ENCODE data around the gene USP17L17. TPM values are rescaled to one million over a fixed set of nuclear protein-coding genes. Genes with fewer than 3 reads are reported as not detected.
"Not testable (repeated sequence)": the region's sequence is repeated elsewhere in the genome, so short reads cannot be mapped to it uniquely, and the experiment has no call there.

USP17L17 gene, protein sequence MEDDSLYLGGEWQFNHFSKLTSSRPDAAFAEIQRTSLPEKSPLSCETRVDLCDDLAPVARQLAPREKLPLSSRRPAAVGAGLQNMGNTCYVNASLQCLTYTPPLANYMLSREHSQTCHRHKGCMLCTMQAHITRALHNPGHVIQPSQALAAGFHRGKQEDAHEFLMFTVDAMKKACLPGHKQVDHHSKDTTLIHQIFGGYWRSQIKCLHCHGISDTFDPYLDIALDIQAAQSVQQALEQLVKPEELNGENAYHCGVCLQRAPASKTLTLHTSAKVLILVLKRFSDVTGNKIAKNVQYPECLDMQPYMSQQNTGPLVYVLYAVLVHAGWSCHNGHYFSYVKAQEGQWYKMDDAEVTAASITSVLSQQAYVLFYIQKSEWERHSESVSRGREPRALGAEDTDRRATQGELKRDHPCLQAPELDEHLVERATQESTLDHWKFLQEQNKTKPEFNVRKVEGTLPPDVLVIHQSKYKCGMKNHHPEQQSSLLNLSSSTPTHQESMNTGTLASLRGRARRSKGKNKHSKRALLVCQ
- total RNA-seq (2021; ENCODE audit: unreplicated experiment) (not detected), Bru-seq, nascent RNA (not detected), BruChase-seq, experiment 1, labeled RNA remaining after a 6-hour chase (not detected), BruChase-seq, experiment 2, labeled RNA remaining after a 2-hour chase (not detected)
- not detected in 2 replicates for polyA plus RNA-seq (2012)
- long read RNA-seq: 0 reads

DNA sequence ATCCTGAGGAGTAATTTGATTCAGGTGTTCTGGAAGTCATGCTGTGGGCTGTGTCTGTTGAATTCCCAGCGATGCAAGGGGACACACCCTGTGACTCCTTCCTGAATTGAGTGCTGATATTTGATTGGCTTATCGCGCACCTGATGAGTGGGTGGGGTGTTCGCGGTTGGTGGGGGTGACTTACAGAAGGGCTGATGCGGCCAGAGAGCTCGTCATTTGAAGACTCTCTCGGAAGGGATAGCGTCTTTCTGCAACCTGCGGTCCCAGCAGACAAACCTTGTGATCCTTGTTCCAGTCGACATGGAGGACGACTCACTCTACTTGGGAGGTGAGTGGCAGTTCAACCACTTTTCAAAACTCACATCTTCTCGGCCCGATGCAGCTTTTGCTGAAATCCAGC lies at the start of gene USP17L17:
Gene USP17L17 (plus strand): TSS at position 301 of the 400 bp plus-strand sequence. CDS start 0 bp downstream, at position 301.
- H3K9me3 ChIP-seq (ENCODE audit: control insufficient read depth in 1 of 2, insufficient read depth in 1 of 2, low read depth in 1 of 2, low read length in 2 of 2); H4K20me1 ChIP-seq (ENCODE audit: insufficient read depth); H3K27ac ChIP-seq (ENCODE audit: low read depth, low read length); H3K4me1 ChIP-seq (ENCODE audit: control insufficient read depth in 1 of 2, insufficient read depth in 2 of 2, low read length in 2 of 2); CTCF ChIA-PET; H3K9ac ChIP-seq (ENCODE audit: low read length); H3K36me3 ChIP-seq (ENCODE audit: control insufficient read depth in 1 of 2, insufficient read depth in 2 of 2, low read length in 2 of 2); H3K4me3 ChIP-seq (replicated peaks in 1 of 2; ENCODE audit: low read depth in 1 of 2, low read length in 2 of 2); H3K27me3 ChIP-seq (ENCODE audit: insufficient read depth, low read length); H3K4me2 ChIP-seq (ENCODE audit: low read length); intact Hi-C loops (cut with micrococcal nuclease); POLR2A ChIA-PET; RAD21 ChIA-PET (ENCODE audit: low non-redundant PET in 1 of 2, low total read pairs in 2 of 2, uncharacterized antibody in 2 of 2, unreplicated experiment in 2 of 2); DNase-seq (ENCODE audit: low read depth, low spot score); H3K9me2 ChIP-seq (ENCODE audit: insufficient read depth); ATAC-seq; H3K79me2 ChIP-seq (ENCODE audit: insufficient read depth, low read length); BruUV-seq (replicated peaks); H2AFZ ChIP-seq (ENCODE audit: low read depth, low read length, poor library complexity, severe bottlenecking): not testable (repeated sequence)

DNA sequence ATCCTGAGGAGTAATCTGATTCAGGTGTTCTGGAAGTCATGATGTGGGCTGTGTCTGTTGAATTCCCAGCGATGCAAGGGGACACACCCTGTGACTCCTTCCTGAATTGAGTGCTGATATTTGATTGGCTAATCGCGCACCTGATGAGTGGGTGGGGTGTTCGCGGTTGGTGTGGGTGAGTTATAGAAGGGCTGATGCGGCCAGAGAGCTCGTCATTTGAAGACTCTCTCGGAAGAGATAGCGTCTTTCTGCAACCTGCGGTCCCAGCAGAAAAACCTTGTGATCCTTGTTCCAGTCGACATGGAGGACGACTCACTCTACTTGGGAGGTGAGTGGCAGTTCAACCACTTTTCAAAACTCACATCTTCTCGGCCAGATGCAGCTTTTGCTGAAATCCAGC lies 33.3 kb upstream of the USP17L17 start, which contains the start of gene USP17L10:
Gene USP17L10 (plus strand): TSS at position 301 of the 400 bp plus-strand sequence. CDS start 0 bp downstream, at position 301.
- intact Hi-C loops (cut with micrococcal nuclease); POLR2A ChIA-PET; CTCF ChIA-PET: not testable (repeated sequence)

DNA sequence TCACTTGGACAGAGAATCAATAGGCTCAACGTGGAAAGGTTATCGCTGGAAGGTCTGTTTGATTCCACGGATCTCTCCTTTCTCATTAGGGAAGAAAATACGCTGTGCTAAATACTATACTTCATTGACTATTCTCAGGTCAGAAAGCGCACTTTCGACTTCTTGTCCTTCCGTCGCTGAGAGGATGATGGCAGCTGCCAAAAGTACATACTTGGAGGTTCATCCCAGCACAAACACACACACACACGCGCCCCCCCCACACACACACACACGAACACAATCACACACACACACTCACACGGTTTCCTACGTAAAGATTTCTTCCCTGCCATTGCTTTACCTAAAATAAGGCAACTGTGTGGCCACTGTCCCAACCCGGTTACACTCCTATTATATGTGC lies 29.0 kb upstream of the USP17L17 start:
- H3K79me2 ChIP-seq (ENCODE audit: insufficient read depth, low read length); intact Hi-C loops (cut with micrococcal nuclease); H2AFZ ChIP-seq (ENCODE audit: low read depth, low read length, poor library complexity, severe bottlenecking); DNase-seq (ENCODE audit: low read depth, low spot score); ATAC-seq; H3K9me3 ChIP-seq (ENCODE audit: control insufficient read depth in 1 of 2, insufficient read depth in 1 of 2, low read depth in 1 of 2, low read length in 2 of 2); CTCF ChIA-PET; BruUV-seq (replicated peaks); H3K4me2 ChIP-seq (ENCODE audit: low read length); H3K36me3 ChIP-seq (ENCODE audit: control insufficient read depth in 1 of 2, insufficient read depth in 2 of 2, low read length in 2 of 2); H3K9ac ChIP-seq (ENCODE audit: low read length); H3K4me3 ChIP-seq (replicated peaks in 1 of 2; ENCODE audit: low read depth in 1 of 2, low read length in 2 of 2); H3K27me3 ChIP-seq (ENCODE audit: insufficient read depth, low read length); RAD21 ChIA-PET (ENCODE audit: low non-redundant PET in 1 of 2, low total read pairs in 2 of 2, uncharacterized antibody in 2 of 2, unreplicated experiment in 2 of 2); POLR2A ChIA-PET; H3K4me1 ChIP-seq (ENCODE audit: control insufficient read depth in 1 of 2, insufficient read depth in 2 of 2, low read length in 2 of 2); H4K20me1 ChIP-seq (ENCODE audit: insufficient read depth); H3K27ac ChIP-seq (ENCODE audit: low read depth, low read length); H3K9me2 ChIP-seq (ENCODE audit: insufficient read depth): not testable (repeated sequence)

More for the DNA sequence above, 33.3 kb upstream of the USP17L17 start, which contains the start of gene USP17L10:
- H2AFZ ChIP-seq (ENCODE audit: low read depth, low read length, poor library complexity, severe bottlenecking); DNase-seq (ENCODE audit: low read depth, low spot score); BruUV-seq (replicated peaks); RAD21 ChIA-PET (ENCODE audit: low non-redundant PET in 1 of 2, low total read pairs in 2 of 2, uncharacterized antibody in 2 of 2, unreplicated experiment in 2 of 2); H3K9me2 ChIP-seq (ENCODE audit: insufficient read depth); H3K27ac ChIP-seq (ENCODE audit: low read depth, low read length); ATAC-seq; H3K27me3 ChIP-seq (ENCODE audit: insufficient read depth, low read length); H3K4me1 ChIP-seq (ENCODE audit: control insufficient read depth in 1 of 2, insufficient read depth in 2 of 2, low read length in 2 of 2); H3K79me2 ChIP-seq (ENCODE audit: insufficient read depth, low read length); H3K9ac ChIP-seq (ENCODE audit: low read length); H3K4me3 ChIP-seq (replicated peaks in 1 of 2; ENCODE audit: low read depth in 1 of 2, low read length in 2 of 2); H4K20me1 ChIP-seq (ENCODE audit: insufficient read depth); H3K9me3 ChIP-seq (ENCODE audit: control insufficient read depth in 1 of 2, insufficient read depth in 1 of 2, low read depth in 1 of 2, low read length in 2 of 2); H3K4me2 ChIP-seq (ENCODE audit: low read length); H3K36me3 ChIP-seq (ENCODE audit: control insufficient read depth in 1 of 2, insufficient read depth in 2 of 2, low read length in 2 of 2): not testable (repeated sequence)

DNA sequence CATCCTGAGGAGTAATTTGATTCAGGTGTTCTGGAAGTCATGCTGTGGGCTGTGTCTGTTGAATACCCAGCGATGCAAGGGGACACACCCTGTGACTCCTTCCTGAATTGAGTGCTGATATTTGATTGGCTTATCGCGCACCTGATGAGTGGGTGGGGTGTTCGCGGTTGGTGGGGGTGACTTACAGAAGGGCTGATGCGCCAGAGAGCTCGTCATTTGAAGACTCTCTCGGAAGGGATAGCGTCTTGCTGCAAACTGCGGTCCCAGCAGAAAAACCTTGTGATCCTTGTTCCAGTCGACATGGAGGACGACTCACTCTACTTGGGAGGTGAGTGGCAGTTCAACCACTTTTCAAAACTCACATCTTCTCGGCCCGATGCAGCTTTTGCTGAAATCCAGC lies 28.6 kb upstream of the USP17L17 start, which contains the start of gene USP17L11:
Gene USP17L11 (plus strand): TSS at position 301 of the 400 bp plus-strand sequence. CDS start 0 bp downstream, at position 301.
- H3K36me3 ChIP-seq (ENCODE audit: control insufficient read depth in 1 of 2, insufficient read depth in 2 of 2, low read length in 2 of 2); H3K9me3 ChIP-seq (ENCODE audit: control insufficient read depth in 1 of 2, insufficient read depth in 1 of 2, low read depth in 1 of 2, low read length in 2 of 2); H3K27ac ChIP-seq (ENCODE audit: low read depth, low read length); H4K20me1 ChIP-seq (ENCODE audit: insufficient read depth); H3K9me2 ChIP-seq (ENCODE audit: insufficient read depth); H2AFZ ChIP-seq (ENCODE audit: low read depth, low read length, poor library complexity, severe bottlenecking); H3K4me3 ChIP-seq (replicated peaks in 1 of 2; ENCODE audit: low read depth in 1 of 2, low read length in 2 of 2); DNase-seq (ENCODE audit: low read depth, low spot score); H3K9ac ChIP-seq (ENCODE audit: low read length); H3K79me2 ChIP-seq (ENCODE audit: insufficient read depth, low read length); H3K27me3 ChIP-seq (ENCODE audit: insufficient read depth, low read length); H3K4me2 ChIP-seq (ENCODE audit: low read length); CTCF ChIA-PET; POLR2A ChIA-PET; RAD21 ChIA-PET (ENCODE audit: low non-redundant PET in 1 of 2, low total read pairs in 2 of 2, uncharacterized antibody in 2 of 2, unreplicated experiment in 2 of 2); BruUV-seq (replicated peaks); intact Hi-C loops (cut with micrococcal nuclease); H3K4me1 ChIP-seq (ENCODE audit: control insufficient read depth in 1 of 2, insufficient read depth in 2 of 2, low read length in 2 of 2); ATAC-seq: not testable (repeated sequence)

Measured in HCT116 (cell line).